Measurements from ENCODE around the gene PTGDR2. TPM values are rescaled to one million over a fixed set of nuclear protein-coding genes. Genes with fewer than 3 reads are reported as not detected.
A peak's percentile ranks its signal among the peaks of the same experiment; 100 is the strongest.

The PTGDR2 gene
- total RNA-seq, 1 donor from 2014 or later, result 0.91 TPM

GRCh38 chr11:60836866-60837515, 18.8 kb downstream of the PTGDR2 start:
- Mint-ChIP-seq H3K4me3 (ENCODE audit: unreplicated experiment) (no peak overlapping the region), H3K9me3 (ENCODE audit: unreplicated experiment) (no peaks in the 10 kb centered on the region), H3K4me1 (ENCODE audit: unreplicated experiment) (peaks cover 27% of the 10 kb centered on the region), H3K36me3 (ENCODE audit: unreplicated experiment) (no peaks in the 10 kb centered on the region), H3K27me3 (ENCODE audit: unreplicated experiment) (peaks cover 33% of the 10 kb centered on the region), H3K27ac (ENCODE audit: unreplicated experiment) (no peak overlapping the region)
- TF ChIP-seq, protein P1, sequence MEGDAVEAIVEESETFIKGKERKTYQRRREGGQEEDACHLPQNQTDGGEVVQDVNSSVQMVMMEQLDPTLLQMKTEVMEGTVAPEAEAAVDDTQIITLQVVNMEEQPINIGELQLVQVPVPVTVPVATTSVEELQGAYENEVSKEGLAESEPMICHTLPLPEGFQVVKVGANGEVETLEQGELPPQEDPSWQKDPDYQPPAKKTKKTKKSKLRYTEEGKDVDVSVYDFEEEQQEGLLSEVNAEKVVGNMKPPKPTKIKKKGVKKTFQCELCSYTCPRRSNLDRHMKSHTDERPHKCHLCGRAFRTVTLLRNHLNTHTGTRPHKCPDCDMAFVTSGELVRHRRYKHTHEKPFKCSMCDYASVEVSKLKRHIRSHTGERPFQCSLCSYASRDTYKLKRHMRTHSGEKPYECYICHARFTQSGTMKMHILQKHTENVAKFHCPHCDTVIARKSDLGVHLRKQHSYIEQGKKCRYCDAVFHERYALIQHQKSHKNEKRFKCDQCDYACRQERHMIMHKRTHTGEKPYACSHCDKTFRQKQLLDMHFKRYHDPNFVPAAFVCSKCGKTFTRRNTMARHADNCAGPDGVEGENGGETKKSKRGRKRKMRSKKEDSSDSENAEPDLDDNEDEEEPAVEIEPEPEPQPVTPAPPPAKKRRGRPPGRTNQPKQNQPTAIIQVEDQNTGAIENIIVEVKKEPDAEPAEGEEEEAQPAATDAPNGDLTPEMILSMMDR (IDR thresholded peaks at IDR 0.05), result no peak
- DNase-seq (ENCODE audit: extremely low spot score, unreplicated experiment), result no peak

- Mint-ChIP-seq H3K4me1 (ENCODE audit: unreplicated experiment) (peaks cover 18% of the 10 kb centered on the region), H3K27ac (ENCODE audit: unreplicated experiment) (no peak overlapping the region), H3K4me3 (ENCODE audit: unreplicated experiment) (no peak overlapping the region), H3K27me3 (ENCODE audit: unreplicated experiment) (peaks cover 40% of the 10 kb centered on the region), H3K36me3 (ENCODE audit: unreplicated experiment) (no peaks in the 10 kb centered on the region), H3K9me3 (ENCODE audit: unreplicated experiment) (no peaks in the 10 kb centered on the region)
- TF ChIP-seq, protein P1 (IDR thresholded peaks at IDR 0.05), result no peak
- DNase-seq (ENCODE audit: extremely low spot score, unreplicated experiment), result no peak
These were observed 20.3 kb downstream of the PTGDR2 start for GRCh38 chr11:60835534-60835846.

DNA sequence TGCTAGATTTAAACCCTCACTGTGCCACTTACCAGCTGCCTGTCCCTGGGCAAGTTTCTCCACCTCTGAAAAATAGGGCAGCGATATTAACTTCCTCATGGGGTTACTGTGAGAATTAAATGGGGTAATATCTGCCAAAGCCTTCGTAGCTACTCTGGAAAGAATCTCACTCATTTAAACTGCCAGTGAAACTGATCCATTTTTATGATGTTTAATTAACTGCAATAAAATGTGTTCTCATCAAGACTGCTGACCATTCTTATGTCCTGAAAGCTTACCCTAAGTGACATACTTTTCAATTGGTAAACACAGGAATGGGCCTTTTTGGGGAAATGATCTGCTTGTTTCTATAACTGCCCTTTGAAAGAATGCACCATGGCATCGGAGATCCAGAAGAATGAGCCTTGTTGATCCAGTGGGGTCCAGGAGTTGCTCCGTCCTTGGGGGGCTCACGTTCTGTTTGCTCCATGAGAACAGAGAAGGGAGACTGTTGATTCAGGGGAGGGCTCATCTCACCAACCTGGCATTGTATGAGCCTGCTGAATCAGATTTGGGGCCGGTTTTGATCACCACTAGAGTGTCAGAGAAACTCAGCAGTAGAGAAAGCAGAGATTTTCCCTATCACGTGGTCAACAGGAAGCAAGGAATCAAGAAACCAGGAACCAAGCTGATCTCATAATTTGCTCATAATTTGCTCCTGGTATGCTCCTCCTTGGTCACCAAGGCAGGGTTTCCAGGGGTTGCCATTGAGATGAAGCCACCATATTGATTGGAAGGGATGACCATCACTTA, 20.8 kb downstream of the PTGDR2 start:
- H3K27me3 Mint-ChIP-seq (ENCODE audit: unreplicated experiment), result peaks cover 40% of the 10 kb centered on the region
- no peak overlapping the region for H3K27ac Mint-ChIP-seq (ENCODE audit: unreplicated experiment)
- no peaks in the 10 kb centered on the region for H3K9me3 Mint-ChIP-seq (ENCODE audit: unreplicated experiment)
- no peak for DNase-seq (ENCODE audit: extremely low spot score, unreplicated experiment)
- H3K4me3 Mint-ChIP-seq (ENCODE audit: unreplicated experiment), result no peak overlapping the region
- TF ChIP-seq, protein P1 (IDR thresholded peaks at IDR 0.05), result no peak
- H3K4me1 Mint-ChIP-seq (ENCODE audit: unreplicated experiment), result peaks cover 12% of the 10 kb centered on the region
- H3K36me3 Mint-ChIP-seq (ENCODE audit: unreplicated experiment), result no peaks in the 10 kb centered on the region

DNA sequence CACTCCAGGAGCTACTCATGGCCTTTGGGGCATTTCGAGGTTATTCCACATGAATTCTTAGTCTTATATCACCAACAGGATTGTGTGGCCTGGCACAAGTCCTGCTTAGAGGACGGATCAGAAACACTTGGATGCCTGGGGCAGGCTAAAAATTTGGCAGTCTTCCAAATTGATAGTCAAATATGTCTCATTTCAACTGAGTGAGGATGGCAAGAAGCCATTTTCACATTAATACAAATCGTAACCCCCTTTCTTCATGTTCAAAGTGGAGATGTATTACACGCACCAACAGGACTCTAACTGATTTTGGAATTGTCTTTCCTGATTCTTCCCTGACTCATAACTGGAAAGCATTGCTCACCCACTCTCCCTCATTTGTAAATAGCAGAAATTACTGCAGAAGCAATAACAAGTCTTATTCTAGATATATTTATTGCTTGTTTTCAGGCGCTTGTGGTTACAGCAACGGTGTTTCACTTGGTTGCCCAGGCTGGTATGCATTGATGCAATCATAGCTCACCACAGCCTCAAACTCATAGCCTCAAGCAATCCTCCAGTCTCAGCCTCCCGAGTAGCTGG, 24.2 kb downstream of the PTGDR2 start:
- DNase-seq (ENCODE audit: extremely low spot score, unreplicated experiment), result no peak
- H3K36me3 Mint-ChIP-seq (ENCODE audit: unreplicated experiment), result no peaks in the 10 kb centered on the region
- TF ChIP-seq, protein P1 (IDR thresholded peaks at IDR 0.05), result no peak
- no peaks in the 10 kb centered on the region for H3K9me3 Mint-ChIP-seq (ENCODE audit: unreplicated experiment)
- peaks cover 6% of the 10 kb centered on the region for H3K4me1 Mint-ChIP-seq (ENCODE audit: unreplicated experiment)
- H3K27ac Mint-ChIP-seq (ENCODE audit: unreplicated experiment), result no peak overlapping the region
- no peak overlapping the region for H3K4me3 Mint-ChIP-seq (ENCODE audit: unreplicated experiment)
- H3K27me3 Mint-ChIP-seq (ENCODE audit: unreplicated experiment), result peaks cover 48% of the 10 kb centered on the region

DNA sequence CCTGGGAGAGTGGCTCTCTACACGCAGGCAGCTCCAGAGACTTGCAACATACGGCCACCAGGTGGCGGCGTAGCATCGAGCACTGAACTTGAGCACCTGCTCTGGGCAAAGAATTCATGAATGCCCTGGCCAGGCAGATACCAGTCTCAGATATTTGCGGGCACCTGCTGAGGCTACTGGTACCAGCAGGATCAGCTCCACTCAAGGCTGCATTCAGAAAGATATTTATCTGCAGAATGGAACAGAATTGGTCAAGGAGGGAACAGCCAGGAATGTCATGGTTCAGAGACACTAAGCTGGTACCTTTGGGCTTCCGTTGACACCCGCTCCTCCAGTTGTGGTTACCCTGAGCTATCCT, 24.6 kb downstream of the PTGDR2 start:
- TF ChIP-seq, protein P1 (IDR thresholded peaks at IDR 0.05), result peak; percentile 94
- H3K4me1 Mint-ChIP-seq (ENCODE audit: unreplicated experiment), result peaks cover 6% of the 10 kb centered on the region
- H3K27me3 Mint-ChIP-seq (ENCODE audit: unreplicated experiment), result peaks cover 46% of the 10 kb centered on the region
- H3K36me3 Mint-ChIP-seq (ENCODE audit: unreplicated experiment), result no peaks in the 10 kb centered on the region
- H3K27ac Mint-ChIP-seq (ENCODE audit: unreplicated experiment), result no peak overlapping the region
- H3K9me3 Mint-ChIP-seq (ENCODE audit: unreplicated experiment), result no peaks in the 10 kb centered on the region
- peak; percentile 93 for DNase-seq (ENCODE audit: extremely low spot score, unreplicated experiment)
- no peak overlapping the region for H3K4me3 Mint-ChIP-seq (ENCODE audit: unreplicated experiment)
